ENCODE results near the gene NUDT2.

Gene NUDT2

DNA sequence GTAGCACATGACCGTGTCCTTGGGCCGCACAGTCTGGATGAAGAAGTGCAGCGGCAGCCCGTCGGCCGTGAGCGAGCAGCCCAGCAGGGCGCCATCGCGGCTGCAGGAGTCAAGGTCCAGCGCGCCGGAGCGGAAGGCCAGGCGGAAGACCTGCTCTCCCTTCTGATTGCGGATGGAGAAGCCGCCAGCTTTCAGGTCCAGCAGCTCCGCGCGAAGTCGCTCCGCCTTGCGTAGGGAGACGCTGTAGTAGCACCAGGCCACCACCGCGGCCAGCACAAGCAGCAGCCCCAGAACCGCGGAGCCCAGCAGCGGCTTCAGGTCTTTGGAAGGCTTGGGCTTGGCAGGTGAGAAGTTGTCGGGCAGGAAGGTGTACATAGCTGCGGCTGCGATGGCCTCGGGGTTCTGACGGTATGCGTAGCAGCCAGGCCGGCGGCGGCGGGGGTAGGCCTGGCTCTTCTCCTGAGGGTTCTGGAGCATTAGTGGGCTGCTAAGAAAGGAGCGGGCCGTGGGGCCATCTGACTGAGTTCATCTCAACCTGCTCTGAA, 43.2 kb downstream of the NUDT2 start:
- Histone ChIP-seq H3K4me1 (no peaks in the 10 kb centered on the region), H3K79me2 (no peaks in the 10 kb centered on the region), H3K9ac (no peak overlapping the region), H3K9me3 (ENCODE audit: control insufficient read depth, low read length) (no peaks in the 10 kb centered on the region), H3K27ac (no peak overlapping the region), H3K36me3 (ENCODE audit: control insufficient read depth, insufficient read depth, low read length) (no peaks in the 10 kb centered on the region), H2AFZ (no peak overlapping the region), H3K4me3 (ENCODE audit: low read depth, low read length) (no peak overlapping the region), H3K27me3 (ENCODE audit: control insufficient read depth, insufficient read depth, low read length) (no peaks in the 10 kb centered on the region), H3K4me2 (ENCODE audit: low read length) (no peak overlapping the region)
- TF ChIP-seq, protein P1, sequence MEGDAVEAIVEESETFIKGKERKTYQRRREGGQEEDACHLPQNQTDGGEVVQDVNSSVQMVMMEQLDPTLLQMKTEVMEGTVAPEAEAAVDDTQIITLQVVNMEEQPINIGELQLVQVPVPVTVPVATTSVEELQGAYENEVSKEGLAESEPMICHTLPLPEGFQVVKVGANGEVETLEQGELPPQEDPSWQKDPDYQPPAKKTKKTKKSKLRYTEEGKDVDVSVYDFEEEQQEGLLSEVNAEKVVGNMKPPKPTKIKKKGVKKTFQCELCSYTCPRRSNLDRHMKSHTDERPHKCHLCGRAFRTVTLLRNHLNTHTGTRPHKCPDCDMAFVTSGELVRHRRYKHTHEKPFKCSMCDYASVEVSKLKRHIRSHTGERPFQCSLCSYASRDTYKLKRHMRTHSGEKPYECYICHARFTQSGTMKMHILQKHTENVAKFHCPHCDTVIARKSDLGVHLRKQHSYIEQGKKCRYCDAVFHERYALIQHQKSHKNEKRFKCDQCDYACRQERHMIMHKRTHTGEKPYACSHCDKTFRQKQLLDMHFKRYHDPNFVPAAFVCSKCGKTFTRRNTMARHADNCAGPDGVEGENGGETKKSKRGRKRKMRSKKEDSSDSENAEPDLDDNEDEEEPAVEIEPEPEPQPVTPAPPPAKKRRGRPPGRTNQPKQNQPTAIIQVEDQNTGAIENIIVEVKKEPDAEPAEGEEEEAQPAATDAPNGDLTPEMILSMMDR (IDR thresholded peaks at IDR 0.05), result no peak

DNA sequence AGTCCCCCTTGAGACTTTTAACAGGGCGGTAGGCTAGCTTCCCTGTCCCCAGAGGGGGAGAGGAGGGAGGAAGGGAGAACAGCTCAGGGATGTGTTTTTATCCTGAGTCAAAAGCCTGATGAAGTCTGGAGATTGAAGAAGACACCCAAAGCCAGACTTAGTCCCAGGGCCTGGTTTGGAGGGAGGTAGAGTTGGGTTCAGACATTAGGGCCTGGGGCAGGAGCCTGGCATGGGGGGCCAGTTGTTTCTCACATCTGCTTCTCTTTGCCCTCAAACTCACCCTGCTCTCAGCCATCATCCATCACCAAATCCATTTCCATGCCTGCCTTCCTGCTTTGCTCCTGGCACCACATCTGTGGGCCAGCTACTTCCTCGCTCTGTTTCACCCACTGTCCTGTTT, 44.4 kb downstream of the NUDT2 start:
- H3K9me3 ChIP-seq (ENCODE audit: control insufficient read depth, low read length), result no peaks in the 10 kb centered on the region
- TF ChIP-seq, protein P1 (IDR thresholded peaks at IDR 0.05), result no peak
- H3K79me2 ChIP-seq, result no peaks in the 10 kb centered on the region
- no peaks in the 10 kb centered on the region for H3K4me1 ChIP-seq
- H3K36me3 ChIP-seq (ENCODE audit: control insufficient read depth, insufficient read depth, low read length), result no peaks in the 10 kb centered on the region
- H3K27me3 ChIP-seq (ENCODE audit: control insufficient read depth, insufficient read depth, low read length), result no peaks in the 10 kb centered on the region
- no peak overlapping the region for H2AFZ ChIP-seq
- no peak overlapping the region for H3K9ac ChIP-seq
- no peak overlapping the region for H3K4me3 ChIP-seq (ENCODE audit: low read depth, low read length)
- H3K4me2 ChIP-seq (ENCODE audit: low read length), result no peak overlapping the region
- H3K27ac ChIP-seq, result no peak overlapping the region

DNA sequence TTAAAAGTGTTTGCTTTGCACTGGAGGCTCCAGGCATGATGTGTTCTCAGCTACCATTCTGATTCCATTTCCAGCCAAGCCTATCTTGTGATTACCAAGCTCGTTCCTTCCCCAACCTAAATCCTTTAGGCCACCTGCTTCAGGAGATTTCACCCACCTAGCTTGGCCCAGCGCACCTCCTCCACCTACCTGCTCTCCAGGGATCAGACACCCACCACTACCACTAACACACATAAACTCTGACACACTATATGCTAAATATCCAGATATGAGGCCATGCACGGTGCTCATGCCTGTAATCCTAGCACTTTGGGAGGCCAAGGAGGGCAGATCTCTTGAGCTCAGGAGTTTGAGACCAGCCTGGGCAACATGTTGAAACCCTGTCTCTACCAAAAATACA, 45.0 kb downstream of the NUDT2 start:
- no peaks in the 10 kb centered on the region for H3K36me3 ChIP-seq (ENCODE audit: control insufficient read depth, insufficient read depth, low read length)
- no peaks in the 10 kb centered on the region for H3K4me1 ChIP-seq

DNA sequence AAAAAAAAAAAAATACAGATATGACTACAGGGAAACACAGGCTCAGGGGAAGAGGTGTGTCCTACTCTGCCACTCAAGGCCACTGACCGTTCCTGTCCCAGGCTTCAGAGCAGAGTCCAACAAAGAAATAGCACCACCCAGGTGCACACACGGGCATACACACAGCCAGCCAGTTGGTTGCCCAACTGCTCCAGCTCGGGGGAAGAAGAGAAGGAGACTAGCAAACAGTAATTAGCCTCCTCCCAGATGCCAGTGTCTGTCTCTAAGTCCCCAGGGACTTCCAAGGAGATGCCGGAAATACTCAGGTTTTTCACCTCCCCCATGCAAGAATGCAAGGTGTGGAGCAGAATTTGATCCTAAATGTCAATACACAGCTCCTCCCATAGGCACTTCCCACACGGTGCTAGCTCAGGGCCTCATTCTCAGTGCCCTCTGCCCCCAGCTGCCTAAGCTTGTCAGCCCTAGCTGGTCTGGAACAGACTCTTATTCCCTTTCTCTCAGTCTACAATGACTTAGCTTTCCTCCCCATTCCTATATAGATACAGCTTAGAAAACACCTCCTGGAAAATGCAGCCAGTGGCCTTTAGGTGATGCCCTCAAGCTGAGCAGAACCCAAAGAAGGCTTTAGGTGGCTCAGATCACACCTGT, 45.7 kb downstream of the NUDT2 start:
- Histone ChIP-seq H2AFZ (no peak overlapping the region), H3K4me2 (ENCODE audit: low read length) (no peak overlapping the region), H3K4me3 (ENCODE audit: low read depth, low read length) (no peak overlapping the region), H3K36me3 (ENCODE audit: control insufficient read depth, insufficient read depth, low read length) (no peaks in the 10 kb centered on the region), H3K9ac (no peak overlapping the region), H3K4me1 (no peaks in the 10 kb centered on the region), H3K27ac (no peak overlapping the region), H3K79me2 (no peaks in the 10 kb centered on the region), H3K9me3 (ENCODE audit: control insufficient read depth, low read length) (no peaks in the 10 kb centered on the region), H3K27me3 (ENCODE audit: control insufficient read depth, insufficient read depth, low read length) (no peaks in the 10 kb centered on the region)
- TF ChIP-seq, protein P1 (IDR thresholded peaks at IDR 0.05), result no peak

More for the DNA sequence above, 45.0 kb downstream of the NUDT2 start:
- Histone ChIP-seq H3K4me2 (ENCODE audit: low read length) (no peak overlapping the region), H3K9ac (no peak overlapping the region), H3K9me3 (ENCODE audit: control insufficient read depth, low read length) (no peaks in the 10 kb centered on the region), H3K27ac (no peak overlapping the region), H3K27me3 (ENCODE audit: control insufficient read depth, insufficient read depth, low read length) (no peaks in the 10 kb centered on the region), H3K79me2 (no peaks in the 10 kb centered on the region), H3K4me3 (ENCODE audit: low read depth, low read length) (no peak overlapping the region), H2AFZ (no peak overlapping the region)
- TF ChIP-seq, protein P1 (IDR thresholded peaks at IDR 0.05), result no peak

Data from parathyroid adenoma (tissue), 2 donors.